ENCODE measurements around the gene TRAPPC14.
A peak's percentile ranks its signal among the peaks of the same experiment; 100 is the strongest.

TRAPPC14 gene

DNA sequence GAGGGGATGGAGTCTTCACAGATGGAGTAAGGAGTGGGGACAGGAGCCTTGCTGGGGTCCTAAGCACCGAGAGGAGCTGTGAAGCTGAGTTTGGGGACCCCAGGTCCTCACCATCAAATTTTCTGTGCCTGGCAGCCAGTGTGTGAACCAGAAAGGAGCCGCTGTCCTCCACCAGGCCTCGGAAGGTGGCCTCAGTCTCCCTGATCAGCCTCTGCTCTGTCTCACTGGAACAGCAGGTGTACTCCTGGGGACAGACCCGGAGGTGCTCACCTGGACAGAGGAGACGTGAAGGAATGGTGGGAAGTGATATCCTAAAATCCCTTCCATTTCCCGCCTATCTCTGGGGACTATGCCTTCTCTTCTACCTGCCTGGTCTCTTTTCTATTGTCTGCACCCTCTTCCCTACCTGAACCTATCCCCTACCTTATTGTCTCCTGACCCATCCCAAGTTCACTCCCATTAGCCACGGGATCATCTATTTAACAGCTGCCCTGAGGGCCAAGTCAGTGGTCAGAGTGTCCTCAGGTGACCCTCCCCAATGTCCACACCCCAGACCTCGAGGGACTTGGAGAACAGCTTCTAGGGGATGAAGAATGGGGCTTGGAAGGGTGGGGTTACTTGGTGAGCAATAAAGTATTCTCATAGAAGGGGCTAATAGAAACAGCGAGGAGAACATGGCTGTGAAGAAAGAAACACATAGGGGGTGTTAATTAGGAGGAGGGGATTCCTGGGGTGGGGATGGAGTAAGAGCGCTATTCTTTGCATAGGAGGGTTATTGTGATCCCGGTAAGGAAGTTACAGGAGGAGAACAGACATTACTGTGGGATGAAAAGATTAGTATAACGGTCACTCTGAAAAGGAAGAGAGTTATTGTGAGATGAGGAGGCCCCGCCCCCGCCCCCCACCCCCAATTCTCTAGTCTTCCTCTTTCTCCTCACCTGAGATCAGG is 17.8 kb upstream of the TRAPPC14 start:
- no peak for TF ChIP-seq CTCF (IDR thresholded peaks at IDR 0.05; ENCODE audit: borderline replicate concordance, insufficient read depth, low read depth, low read length)
- peak overlapping the region; percentile 81 for H3K4me3 ChIP-seq (ENCODE audit: low read depth, low read length)

DNA sequence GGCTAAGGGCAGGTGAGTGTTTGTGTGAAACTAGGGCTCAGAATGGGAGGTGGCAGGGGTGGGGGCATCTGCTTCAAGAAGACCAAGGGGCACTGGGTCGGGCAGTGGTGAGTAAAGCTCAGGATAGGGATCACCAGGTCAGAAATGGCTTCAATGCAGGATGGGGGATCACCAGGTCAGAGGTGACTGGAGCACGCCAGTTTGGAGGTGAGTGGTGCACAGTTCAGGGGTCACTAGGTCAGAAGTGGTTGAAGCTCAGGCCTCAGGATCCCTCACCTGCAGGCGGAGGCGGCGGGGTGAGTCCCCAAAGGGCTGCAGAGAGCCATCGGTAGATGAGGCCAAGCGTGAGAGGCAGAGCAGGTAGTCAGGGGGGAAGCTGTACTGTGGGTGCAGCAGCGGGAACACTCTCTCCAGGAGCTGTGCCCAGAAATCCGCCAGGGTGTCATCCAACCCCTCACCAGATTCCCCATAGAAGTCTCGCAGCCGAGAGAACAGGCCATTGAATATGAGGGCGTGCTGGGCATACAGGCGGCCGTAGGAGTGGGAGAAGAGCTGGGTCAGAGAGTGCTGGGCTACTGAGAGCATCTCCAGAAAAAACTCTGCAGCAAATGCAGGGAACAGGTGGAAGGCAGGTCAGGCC is 16.9 kb upstream of the TRAPPC14 start:
- TF ChIP-seq CTCF (IDR thresholded peaks at IDR 0.05; ENCODE audit: borderline replicate concordance, insufficient read depth, low read depth, low read length): no peak
- no peak overlapping the region for H3K4me3 ChIP-seq (ENCODE audit: low read depth, low read length)

DNA sequence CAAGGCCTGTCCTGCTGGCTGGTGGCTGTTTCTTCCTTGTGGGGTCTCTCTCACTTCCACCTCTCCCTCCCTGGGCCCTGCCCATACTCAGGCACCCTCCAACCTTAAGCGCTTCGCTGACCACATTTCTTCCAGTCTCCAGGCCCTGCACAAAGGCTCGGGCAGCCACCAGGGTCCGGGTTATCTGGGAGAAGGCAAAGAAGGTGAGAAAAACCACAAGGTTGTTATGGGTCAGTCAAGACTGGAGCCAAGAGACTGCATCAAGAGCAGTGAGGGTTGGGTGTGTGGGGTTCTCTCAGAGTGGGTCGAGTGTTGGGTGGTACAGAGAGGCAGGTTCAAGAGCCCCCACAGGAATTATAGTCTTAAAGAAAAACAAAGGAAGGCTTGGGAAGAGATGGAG is 16.1 kb upstream of the TRAPPC14 start:
- no peak for TF ChIP-seq CTCF (IDR thresholded peaks at IDR 0.05; ENCODE audit: borderline replicate concordance, insufficient read depth, low read depth, low read length)
- no peak overlapping the region for H3K4me3 ChIP-seq (ENCODE audit: low read depth, low read length)

- no peak for TF ChIP-seq CTCF (IDR thresholded peaks at IDR 0.05; ENCODE audit: borderline replicate concordance, insufficient read depth, low read depth, low read length)
- H3K4me3 ChIP-seq (ENCODE audit: low read depth, low read length): no peak overlapping the region
Observed at GRCh38 chr7:100173806-100174495, 15.4 kb upstream of the TRAPPC14 start.

GRCh38 chr7:100171840-100172239 is 13.3 kb upstream of the TRAPPC14 start:
- peak overlapping the region; percentile 10 for H3K4me3 ChIP-seq (ENCODE audit: low read depth, low read length)
- no peak for TF ChIP-seq CTCF (IDR thresholded peaks at IDR 0.05; ENCODE audit: borderline replicate concordance, insufficient read depth, low read depth, low read length)

DNA sequence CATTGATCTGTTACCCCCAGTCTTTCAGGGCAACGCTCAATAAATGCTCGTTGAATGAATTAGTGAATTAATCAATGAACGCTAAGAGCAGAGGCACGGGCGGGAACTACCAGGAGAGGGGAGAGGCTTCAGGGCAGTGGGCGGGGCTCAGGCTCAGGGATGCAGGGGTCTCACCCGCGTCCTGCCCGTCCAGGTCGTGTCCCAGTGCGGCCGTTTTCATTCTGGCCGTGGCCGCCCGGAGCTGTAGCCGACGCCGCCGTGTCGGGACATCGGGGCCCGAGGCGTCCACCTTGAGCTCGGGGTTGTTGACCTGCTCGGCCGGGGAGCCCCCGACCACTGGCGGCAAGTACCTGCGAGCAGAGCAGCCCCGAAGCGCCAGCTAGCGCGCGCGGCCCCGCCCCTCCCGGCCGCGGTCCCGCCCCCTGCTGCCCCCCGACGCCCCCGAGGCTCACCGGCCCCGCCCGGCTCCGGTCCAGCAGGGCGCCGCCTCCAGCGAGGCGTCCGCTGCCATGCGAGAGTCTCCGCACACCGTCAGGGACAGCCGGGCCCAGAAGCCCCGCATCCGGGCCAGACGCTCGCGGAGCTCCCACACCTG is 12.7 kb upstream of the TRAPPC14 start:
- peak overlapping the region; percentile 43 for H3K4me3 ChIP-seq (ENCODE audit: low read depth, low read length)
- TF ChIP-seq CTCF (IDR thresholded peaks at IDR 0.05; ENCODE audit: borderline replicate concordance, insufficient read depth, low read depth, low read length): no peak
